ENCODE measurements around the gene CACFD1.
A peak's percentile ranks its signal among the peaks of the same experiment; 100 is the strongest.

The CACFD1 gene

GRCh38 chr9:133464638-133465037, 4.9 kb downstream of the CACFD1 start:
- DNase-seq (ENCODE audit: low spot score) = no peak

DNA sequence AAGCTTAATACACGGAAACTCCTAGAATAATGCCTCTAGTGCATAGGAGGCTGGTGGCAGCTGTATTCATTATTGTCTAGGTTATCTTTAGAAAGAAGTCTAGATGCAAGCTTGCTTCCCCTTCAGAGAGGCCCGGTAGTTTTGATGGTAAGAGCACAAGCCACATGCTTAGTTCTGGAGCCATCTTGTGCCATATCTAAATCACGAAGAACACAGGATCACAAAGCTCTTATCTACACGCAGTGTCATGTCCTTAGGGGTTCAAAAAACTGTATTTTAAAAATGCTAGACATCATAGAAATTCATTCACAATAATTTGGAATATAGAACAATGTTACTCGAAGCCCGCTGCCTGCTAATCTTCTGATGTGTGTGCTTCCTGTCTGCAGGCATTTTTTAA, 6.2 kb downstream of the CACFD1 start:
- DNase-seq (ENCODE audit: low spot score) = no peak

GRCh38 chr9:133467101-133467500, 7.3 kb downstream of the CACFD1 start:
- DNase-seq (ENCODE audit: low spot score) = no peak

DNA sequence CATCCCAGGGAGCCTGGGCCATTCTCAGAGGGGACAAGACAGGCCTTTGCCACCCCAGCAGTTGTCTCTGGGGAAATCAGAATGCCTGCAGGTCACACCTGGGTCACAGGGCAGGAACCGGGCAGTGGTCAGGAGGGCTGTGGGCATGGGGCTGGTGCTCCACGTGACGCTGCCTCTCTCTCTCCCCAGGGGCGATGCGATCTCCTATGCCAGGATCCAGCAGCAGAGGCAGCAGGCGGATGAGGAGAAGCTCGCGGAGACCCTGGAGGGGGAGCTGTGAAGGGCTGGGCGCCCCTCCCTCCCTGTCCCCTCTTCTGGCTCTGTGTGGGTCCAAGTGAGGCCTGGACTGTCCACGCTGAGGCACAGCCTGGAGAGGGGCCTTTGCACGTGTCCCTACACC, 8.6 kb downstream of the CACFD1 start:
- DNase-seq (ENCODE audit: low spot score) = no peak

GRCh38 chr9:133468777-133469421, 9.1 kb downstream of the CACFD1 start:
- DNase-seq (ENCODE audit: low spot score) = no peak

GRCh38 chr9:133470427-133470924, 10.7 kb downstream of the CACFD1 start:
- no peak for DNase-seq (ENCODE audit: low spot score)

- DNase-seq (ENCODE audit: low spot score) = no peak
These were observed 11.2 kb downstream of the CACFD1 start for GRCh38 chr9:133470988-133471387.

DNA sequence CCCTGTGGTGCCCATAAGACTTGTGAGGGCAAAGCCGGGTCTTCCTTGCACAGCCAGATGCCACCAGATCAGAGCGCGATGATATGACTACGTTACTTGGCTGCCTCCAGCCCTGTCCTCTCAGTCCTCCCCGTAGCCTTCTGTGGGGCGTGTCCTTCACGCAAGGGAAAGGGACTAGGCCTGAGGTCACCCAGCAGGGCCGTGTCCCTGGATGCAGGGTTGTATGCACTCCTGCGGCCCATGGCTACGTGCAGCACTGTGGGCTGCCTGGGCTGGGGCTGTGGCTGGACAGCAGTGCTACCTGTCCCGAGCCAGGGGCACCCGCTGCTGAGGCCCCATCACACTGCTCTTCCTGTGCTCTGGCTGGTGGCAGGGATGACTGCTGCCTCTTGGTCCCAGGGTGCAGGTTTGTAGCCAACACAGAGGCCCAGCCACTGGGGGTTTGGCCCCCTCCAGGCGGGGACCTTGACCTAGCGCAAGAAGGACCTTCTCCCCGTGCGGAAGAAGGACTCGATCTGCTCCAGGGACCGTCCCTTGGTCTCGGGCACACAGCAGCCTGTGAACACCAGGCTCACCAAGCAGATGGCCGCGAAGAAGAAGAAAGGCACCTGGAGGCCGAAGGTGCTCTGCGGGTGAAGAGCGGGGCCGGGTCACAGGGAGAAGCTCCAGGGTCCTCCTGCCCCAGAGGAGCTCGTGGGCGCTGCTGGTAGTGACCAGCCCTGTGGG, 11.9 kb downstream of the CACFD1 start:
- no peak for DNase-seq (ENCODE audit: low spot score)

DNA sequence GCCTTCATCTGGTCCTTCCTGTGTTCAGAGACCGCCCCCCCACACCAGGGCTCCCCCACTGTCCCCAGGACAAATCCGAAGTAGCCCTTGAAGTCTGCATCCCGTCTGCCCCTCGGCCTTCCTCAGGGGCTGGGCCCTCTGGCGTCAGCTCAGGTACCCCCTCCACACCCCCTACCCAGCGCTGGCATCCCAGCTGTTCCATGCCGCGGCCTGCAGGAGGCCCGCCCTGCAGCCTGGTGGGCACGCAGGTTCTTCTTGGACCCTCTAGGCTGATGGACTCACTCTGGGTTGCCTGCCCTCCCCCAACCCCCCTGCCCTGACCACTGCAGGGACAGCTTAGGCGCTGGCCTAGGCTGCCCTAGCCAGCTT, 12.5 kb downstream of the CACFD1 start:
- no peak for DNase-seq (ENCODE audit: low spot score)

DNA sequence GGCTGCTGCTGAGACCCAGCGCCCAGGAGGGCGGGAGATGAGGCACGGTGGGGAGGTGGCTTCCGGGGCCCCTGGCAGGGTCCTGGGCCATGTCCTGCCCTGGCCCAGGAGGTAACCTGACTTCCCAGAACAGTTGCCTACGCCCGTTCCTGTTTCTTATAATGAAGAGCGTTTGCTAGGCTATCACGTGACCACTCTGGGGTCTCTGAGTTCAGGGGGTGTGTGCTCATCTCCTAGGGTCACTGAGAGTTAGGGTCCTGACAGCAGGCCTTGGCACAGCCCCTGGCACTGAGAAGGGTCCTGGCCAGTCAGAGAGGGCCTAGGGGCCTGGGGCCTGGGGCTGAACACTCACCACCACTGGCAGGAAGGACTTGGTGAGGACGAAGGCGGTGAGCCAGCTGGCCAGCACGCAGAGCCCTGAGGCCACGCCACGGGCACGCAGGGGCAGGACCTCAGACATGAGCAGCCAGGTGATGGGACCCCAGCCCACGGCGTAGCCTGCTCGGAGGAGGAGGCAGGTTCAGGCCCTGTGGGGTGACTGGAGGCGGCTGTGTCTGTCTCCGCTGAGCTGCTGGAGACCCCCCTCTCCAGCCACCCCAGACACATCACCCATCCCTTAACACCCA, 13.1 kb downstream of the CACFD1 start:
- no peak for DNase-seq (ENCODE audit: low spot score)

DNA sequence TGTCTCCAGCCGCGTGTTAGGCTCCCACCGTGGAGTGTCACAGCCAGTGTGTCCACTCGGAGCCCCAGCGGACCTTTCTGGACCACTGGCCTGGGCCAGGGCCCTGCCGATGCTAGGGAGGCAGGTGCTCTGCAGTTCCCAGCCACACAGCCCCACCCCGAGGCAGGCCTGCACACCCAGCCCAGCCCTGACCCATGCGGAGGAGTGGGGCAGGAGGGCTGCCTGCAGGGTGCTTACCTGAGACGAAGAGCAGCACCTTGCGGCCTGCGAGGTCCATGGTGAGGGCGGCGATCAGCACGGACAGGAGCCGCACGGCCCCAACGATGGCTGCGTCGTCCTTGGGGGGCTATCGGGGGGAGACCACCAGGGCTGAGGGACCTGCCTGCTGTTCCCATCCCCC, 14.0 kb downstream of the CACFD1 start:
- DNase-seq (ENCODE audit: low spot score) = no peak

DNA sequence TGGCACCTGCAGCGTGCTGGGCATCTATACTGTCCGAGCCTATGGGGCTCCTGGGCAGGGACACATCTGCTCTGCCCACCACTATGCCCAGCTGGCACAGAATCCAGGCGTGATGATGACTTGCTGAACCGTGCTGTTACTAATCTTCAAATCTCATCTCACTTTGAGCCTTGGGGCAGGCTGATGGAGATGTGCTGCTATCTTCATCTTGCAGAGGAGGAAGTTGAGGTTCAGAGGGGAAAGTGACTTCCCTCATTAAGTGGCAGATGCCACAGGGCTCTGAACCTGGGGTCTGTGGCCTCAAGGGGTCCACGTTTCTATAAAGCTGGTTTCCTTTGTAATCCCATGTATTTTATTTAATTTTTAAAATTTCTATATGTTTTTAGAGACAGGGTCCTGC, 14.4 kb downstream of the CACFD1 start:
- no peak for DNase-seq (ENCODE audit: low spot score)

- no peak for DNase-seq (ENCODE audit: low spot score)
These were observed 15.1 kb downstream of the CACFD1 start for GRCh38 chr9:133474853-133475252.

- no peak for DNase-seq (ENCODE audit: low spot score)
These were observed 15.7 kb downstream of the CACFD1 start for GRCh38 chr9:133475292-133476012.

- DNase-seq (ENCODE audit: low spot score) = no peak
These were observed 16.5 kb downstream of the CACFD1 start for GRCh38 chr9:133476036-133476931.

DNA sequence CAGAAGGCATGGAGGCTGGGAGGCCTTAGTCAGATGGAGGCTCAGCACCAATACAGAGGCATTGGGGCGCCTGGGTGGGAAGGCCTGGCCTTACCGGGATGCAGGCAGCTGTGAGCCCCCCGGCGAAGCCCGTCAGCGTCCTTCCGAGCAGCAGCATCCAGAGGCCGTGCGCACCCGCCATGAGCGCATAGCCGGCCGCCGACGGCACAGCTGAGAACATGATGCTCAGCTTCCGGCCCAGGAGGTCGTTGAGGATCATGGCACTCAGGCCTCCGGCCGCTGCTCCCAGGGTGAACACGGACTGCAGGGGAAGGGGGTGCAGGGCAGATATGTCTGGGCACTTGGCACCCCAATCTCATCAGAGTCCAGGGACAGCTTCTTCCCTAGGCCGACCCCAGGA, 17.2 kb downstream of the CACFD1 start:
- DNase-seq (ENCODE audit: low spot score) = no peak

DNA sequence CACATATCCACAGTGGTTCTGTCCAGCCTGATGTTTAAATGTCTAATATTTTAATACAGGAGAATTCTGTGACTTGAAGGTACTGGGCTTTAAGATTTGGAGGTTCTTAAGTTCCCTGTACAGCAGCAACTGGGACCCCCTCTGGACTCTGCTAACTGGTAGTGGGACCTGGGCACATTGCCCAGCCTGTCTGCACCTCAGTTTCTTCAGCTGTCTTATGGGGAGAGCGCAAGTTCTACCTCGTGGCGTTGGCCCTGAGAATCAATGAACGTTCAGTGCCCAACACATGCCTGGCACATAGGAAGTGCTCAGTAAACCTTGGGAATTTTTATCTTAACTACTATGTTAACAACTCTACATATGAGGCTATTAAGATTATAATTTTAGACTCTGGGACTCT, 17.7 kb downstream of the CACFD1 start:
- no peak for DNase-seq (ENCODE audit: low spot score)

GRCh38 chr9:133477992-133478850, 18.4 kb downstream of the CACFD1 start:
- no peak for DNase-seq (ENCODE audit: low spot score)

- peak; percentile 98 for DNase-seq (ENCODE audit: low spot score)
These were observed 19.3 kb downstream of the CACFD1 start, which contains the start of gene SLC2A6 for GRCh38 chr9:133478851-133479711. TSS of gene SLC2A6 (minus strand) at chr9:133479099. CDS start at chr9:133479059, 40 bp downstream.

DNA sequence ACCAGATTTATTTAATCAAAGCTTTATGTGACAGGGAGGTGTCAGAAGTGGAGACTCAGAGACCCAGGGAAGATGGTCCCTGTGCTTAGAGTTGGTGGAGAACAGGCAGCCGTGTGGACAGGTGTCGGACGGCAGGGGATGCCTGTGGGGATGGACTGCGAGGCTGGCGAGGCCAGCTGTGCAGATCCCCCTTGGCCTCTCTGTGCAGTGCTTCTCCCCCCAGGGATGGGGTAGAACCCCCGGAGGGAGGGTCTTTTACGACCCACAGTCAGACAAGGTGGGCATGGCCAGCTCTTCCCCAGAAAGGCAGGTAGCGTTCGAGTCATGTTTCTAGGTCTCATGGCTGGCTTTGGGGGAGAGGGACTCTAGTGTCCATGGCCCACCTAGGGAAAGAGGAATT, 23.8 kb downstream of the CACFD1 start:
- no peak for DNase-seq (ENCODE audit: low spot score)

Data from AG08396 (cell line).